Stimulated activated CD4-positive, alpha-beta T cell treated with anti-CD3 and anti-CD28 coated beads, Interleukin-12 subunit alpha, Interleukin-12 subunit beta, amount 100 ng/mL, for 4 hours (primary cell): Measurements from ENCODE around the gene TPSG1.
"Not testable (repeated sequence)": the region's sequence is repeated elsewhere in the genome, so short reads cannot be mapped to it uniquely, and the experiment has no call there.

Source experiments
- DNase-seq: peaks from one replicate; pipeline ENCODE4 v3.0.0-alpha.2; 2020

Gene TPSG1

DNA sequence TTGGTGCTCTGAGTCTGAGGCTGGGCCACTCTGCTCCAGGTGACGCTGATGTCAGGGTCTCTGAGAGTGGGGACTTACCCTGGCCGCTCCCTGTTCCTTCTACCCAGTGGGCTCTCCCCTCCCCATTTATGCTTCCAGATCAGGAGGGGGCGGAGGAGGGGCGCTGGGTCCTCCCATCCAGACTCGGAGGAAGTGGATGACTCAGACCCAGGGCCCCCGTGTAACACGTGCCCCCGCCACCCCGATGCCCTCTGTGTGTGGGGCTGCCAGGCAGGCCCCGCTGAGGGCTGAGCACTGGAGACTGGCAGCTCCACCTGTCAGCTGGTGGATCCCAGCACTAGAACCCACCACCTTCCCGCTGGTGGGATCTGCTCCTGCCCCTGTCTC is 5.0 kb upstream of the TPSG1 start, which contains the start of gene TPSB2:
Gene TPSB2, minus strand, starts transcription at position 101 of the 387 bp plus-strand sequence. CDS start 233 bp downstream, outside the sequence.
- not testable (repeated sequence) for DNase-seq

DNA sequence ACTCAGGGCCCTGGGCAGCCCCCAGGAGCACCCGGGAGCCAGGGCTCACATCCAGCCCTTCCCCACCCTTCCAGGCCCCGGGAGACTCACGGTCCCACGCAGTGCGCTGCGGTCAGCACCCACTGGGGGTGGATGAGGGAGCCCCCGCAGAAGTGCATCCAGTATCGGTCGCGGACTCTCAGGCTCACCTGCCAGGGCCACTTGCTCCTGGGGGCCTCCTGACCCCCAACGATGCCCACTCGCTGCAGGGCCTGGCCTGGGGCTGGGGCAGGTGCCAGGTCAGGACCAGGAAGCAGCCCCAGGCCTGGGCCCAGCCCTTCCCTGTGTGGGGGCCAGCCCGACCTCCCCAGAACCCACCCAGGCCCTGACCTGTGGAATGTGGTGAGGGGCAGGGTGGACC is 4.4 kb upstream of the TPSG1 start:
- not testable (repeated sequence) for DNase-seq

DNA sequence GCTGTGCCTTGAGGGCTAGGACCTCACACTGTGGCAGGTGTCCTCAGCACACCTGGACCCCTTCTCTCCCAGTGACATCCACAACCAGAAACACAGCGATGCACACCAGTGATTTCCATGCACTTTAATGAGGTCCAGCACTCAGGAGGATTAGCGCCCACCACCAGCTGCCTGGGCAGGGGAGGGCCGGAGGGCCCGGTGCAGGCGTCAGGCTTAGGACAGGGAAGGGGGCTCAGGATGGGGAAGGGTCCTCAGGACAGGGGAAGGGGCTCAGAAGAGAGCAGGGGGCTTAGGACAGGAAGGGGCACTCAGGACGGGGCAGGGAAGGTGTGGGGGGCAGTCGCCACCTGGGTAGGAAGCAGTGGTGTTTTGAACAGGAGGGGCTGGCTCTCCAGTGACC is 3.2 kb upstream of the TPSG1 start:
- DNase-seq = not testable (repeated sequence)

DNA sequence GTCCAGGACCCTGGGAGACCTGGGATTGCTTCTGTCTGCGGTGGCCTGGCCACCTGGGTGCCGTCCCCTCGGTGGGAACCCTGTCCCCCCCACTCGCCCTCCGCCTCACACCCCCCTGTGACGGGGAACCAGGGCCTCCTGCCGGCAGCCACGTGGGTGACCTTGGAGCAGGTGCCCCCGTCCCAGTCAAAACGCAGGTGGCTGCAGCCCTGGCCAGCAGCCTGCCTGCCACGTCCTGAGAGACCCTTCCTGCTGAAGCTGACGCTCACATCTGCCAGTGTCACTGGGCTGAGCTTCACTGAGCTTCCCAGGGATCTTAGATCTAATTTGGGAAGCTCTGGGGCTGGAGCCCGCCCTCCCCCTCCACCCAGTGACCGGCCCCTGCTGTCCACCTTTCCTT is 1.6 kb upstream of the TPSG1 start:
- DNase-seq = not testable (repeated sequence)

DNA sequence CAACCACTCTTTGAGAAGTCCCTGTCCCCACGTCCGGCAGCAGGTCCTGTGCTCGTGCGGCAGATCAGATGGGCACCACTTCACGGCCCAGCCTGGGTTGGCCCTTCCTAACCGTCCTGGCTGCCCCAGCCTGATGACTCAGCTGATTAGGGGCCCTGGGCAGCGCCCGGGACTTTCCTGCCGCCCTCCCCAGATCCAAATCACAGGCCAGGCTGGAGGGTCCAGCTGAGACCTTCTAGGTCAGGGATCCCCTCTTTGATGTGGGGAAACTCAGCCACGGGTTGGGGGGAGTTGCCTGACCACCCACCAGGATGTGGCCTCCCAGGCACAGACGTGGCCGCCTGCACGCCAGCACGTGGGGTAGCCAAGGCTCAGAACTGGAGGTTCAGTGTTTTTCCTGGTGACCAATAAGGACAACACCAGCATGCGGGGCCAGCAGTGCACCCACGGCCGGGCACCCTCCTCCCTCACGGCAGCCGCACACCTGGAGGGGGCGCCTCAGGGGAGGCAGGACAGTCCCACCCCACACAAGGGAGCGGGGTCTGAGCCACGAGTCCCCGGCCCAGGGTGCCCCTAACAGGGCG is 752 bp upstream of the TPSG1 start:
- DNase-seq = not testable (repeated sequence)

DNA sequence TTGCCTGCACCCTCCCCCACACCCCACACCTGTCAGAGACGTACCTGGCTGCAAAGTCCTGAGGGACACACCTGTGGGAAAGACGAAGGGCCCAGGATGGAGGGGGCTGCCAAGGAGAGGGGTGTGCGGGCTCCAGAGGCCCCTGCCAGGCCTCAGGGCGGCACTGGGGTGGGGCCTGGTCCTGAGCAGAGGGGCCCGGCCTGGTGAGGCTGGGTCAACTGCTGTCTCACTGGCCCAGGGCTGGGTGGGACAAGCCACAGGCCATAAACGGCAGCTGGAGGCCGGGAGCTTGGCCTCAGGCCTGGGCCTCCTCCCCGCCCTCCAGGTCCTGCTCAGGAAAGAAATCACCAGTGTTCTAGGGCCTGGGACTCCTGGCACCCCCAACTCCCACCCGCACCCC is 510 bp downstream of the TPSG1 start:
- no peak for DNase-seq

DNA sequence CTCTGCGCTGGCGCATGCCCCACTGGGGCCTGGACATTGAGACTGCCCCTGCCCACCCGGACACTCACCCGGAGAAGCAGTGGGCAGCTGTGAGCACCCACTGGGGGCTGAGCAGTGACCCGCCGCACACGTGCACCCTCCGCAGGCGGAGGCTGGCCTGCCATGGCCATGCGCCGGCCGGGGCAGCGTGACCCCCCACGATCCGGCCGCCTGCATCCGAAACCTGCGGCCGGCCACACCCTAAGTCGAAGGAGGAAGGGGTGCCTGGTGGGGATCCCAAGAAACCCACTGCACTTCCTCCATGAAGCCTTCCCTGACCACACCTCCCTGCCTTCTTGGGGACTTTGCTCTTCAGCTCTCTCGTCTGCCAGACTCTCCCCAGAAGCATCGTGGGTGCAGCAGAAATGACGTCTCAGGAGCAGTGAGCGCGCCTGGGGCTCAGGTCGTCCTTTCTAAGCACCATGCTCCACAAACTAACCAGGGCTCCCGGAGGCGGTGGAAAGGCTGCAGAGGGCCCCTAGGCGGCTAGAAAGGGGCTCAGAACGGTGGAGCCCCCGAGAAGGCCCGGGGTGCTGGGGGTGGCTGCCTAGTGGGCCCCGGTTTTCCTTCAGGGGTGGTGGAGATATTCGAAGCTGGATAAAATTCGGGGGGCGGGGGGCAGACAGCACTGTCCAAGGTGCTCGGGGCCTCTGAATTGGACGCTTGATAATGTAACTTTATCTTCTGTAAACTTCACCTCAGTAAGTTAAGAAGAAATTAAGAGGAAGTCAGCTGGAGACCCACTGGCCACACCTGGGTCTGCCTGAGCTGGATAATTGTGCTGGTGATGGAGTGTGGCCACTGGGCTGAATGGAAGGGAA is 1.5 kb downstream of the TPSG1 start:
- no peak for DNase-seq

DNA sequence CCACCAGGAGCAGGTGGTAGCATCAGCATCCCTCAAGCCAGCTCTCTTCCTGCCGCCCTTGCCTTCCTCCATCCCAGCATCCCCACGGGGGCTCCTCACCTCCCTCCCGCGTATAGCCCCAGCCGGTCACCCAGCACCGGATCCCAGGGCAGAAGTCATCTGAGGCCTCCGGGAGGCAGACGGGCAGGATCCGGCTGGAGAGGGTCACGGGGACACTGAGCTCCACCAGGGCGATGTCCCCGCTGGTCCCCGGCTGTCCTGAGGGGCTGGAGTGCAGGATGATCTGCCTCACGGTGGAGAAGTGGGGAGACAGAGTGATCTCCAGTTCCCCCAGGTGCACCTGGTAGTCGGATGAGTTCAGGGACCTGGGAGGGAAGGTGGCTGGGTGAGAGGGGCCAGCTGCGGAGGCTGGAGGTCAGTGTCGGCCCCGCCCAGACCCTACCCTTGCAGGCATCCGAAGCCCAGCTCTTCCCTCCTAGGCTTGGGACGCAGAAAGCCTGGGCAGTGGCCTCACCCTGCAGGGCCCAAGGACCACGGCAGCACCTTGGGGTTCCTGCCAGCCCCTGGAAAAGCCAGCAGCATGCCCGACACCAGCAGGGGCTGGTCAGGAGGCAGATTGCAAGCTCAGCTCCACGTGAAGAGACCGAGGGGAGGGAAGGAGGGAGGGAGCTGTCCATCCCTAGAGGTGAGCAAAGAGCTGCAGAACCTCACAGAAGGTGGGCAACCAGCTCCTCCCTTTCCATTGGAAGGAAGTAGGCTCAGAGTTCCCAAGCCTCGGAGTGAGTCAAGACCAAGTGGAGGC is 2.3 kb downstream of the TPSG1 start:
- no peak for DNase-seq

DNA sequence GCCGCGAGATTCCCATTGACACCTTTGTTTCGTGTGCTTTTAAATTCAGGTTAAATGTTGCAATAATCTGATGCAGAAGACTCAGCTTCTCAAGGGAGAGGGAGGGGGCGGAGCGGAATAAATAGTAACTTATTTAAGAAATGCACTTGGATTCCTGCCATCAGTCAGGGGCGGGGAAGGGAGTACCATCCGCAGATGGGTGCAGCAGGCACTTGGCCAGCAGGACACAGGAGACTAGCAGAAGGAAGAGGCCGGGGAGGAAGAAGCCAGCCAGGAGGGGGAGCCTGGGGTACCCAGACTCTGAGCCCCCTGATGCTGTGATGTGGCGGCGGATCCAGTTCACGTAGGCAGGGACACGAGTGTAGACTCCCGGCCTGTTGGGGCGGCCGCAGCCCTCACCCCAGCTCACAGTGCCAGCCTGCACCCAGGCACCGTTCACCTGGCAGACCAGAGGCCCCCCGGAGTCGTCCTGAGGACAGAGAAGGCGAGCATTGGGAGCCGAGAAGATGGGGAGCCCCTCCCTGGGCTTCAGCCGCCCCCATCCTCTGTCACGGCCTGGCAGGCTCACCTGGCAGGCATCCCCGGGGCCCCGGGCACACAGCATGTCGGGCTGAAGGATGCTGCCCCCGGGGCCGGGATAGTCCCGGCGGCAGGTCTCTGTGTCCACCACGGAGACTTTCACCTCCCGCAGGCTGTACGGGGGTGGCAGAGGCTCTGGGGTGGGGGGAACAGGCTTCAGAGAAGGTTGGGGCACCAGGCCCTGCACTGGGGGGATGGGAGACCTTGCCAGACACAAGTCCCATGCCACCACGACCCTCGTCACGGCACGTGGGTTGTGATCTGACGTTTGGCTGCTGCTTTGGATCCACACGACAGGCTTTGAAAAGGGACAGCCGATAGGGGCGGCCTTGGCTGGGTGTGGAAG is 3.2 kb downstream of the TPSG1 start:
- DNase-seq = no peak

DNA sequence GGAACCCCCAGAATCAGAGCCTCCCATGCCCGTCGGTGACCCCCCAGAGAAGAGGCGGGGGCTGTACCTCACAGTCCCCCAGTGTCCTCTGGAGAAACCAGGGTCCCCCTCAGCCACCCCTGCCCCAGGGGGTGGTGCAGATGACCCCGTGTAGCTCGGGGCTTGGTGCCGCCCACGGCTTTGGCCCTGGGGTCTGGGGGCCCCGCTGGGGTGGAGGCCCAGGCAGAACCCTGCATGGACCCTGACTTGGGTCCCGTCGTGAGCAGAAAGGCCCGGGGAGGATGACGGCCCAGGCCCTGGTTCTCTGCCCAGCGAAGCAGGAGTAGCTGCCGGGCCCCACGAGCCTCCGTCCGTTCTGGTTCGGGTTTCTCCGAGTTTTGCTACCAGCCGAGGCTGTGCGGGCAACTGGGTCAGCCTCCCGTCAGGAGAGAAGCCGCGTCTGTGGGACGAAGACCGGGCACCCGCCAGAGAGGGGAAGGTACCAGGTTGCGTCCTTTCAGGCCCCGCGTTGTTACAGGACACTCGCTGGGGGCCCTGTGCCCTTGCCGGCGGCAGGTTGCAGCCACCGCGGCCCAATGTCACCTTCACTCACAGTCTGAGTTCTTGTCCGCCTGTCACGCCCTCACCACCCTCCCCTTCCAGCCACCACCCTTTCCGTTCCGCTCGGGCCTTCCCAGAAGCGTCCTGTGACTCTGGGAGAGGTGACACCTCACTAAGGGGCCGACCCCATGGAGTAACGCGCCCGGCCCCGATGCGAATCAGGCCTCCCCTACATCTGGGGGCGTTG is 4.0 kb downstream of the TPSG1 start:
- DNase-seq = no peak

DNA sequence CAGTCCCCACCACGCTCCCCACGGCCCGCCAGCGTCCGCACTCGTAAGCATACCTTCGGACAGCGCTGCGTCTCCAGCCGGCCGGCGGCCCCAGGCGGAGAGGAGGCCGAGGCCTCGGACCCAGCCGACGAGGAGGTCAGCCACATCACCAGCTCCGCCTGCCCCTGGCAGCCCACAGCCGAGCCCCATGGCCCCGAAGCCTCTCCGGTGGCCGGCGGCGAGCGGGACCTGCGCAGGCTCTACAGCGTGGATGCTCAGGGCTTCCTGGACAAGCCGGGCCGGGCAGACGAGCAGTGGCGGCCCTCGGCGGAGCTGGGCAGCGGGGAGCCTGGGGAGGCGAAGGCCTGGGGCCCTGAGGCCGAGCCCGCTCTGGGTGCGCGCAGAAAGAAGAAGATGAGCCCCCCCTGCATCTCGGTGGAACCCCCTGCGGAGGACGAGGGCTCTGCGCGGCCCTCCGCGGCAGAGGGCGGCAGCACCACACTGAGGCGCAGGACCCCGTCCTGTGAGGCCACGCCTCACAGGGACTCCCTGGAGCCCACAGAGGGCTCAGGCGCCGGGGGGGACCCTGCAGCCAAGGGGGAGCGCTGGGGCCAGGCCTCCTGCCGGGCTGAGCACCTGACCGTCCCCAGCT is 4.9 kb downstream of the TPSG1 start:
- DNase-seq = no peak

DNA sequence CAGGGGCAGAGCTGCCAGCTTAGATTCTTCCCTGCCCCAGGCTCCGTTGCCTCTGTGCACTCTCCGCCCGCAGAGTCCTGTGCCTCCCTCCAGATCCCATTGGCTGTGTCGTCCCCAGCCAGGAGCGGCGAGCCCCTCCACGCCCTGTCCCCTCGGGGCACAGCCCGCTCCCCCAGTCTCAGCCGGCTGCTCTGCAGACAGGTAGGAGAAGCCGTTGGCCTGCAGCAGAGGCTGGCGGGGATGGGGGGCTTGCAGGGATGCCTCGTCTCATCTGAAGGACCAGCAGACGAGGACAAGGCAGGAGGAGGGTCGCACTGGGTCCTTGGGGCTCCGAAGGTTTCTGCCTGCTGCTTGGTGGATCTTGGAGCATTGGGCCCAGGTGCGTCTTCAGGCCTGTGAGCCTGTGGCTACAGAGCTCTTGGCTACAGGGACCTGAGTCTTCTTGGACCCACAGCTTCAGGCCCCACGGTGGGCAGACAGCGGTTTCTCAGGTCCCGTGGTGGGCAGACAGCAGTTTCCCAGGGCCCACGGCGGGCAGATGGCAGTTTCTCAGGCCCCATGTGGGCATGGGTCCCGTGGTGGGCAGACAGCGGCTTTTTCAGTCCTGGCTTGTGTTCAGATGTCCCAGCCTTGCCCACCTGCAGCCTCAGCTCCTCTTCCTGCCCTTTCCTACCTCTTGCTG is 6.0 kb downstream of the TPSG1 start:
- DNase-seq = no peak

DNA sequence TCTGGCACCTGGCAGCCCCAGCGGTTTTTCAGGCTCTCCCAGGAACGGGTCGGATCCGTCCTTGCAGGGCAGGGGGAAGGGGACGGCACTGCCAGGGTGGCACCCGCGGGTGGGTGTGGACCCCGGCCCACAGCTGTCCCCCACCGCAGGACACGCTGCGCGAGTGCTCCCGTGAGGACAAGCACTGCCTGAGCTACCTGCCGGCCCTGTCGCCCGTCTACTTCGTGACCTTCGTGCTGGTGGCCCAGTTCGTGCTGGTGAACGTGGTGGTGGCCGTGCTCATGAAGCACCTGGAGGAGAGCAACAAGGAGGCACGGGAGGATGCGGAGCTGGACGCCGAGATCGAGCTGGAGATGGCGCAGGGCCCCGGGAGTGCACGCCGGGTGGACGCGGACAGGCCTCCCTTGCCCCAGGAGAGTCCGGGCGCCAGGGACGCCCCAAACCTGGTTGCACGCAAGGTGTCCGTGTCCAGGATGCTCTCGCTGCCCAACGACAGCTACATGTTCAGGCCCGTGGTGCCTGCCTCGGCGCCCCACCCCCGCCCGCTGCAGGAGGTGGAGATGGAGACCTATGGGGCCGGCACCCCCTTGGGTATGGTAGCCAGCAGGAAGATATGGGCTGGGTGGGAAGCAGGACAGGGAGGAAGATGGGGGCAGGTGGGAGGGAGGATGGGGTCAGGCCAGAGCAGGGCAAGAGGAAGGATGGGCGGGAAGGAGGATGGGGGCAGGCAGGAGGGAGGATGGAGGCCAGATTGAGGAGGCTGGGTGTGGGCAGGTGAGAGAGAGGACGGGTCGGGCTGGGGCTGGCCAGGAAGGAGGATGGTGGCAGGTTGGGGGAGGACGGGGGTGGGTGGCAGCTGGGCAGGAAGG is 6.8 kb downstream of the TPSG1 start:
- DNase-seq = no peak

DNA sequence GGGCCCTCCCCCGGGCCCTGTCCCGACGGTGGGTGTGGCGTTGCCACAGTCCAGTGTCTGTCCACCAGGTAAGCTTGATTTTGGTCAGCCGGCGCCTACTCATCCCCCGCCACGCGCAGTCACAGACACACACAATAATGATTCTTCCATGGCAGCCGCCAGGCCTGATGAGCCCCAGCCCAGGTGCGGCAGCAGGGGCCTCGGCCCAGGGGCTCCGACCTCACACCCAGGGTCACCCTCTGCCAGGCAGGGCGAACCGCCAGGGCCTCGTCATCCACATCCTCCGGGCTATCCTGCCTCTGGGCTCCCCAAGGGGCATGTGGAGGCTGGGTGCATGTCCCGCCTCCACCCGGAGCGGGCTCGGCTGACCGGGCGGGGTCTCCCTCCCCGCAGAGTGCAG is 7.5 kb downstream of the TPSG1 start:
- DNase-seq = no peak

DNA sequence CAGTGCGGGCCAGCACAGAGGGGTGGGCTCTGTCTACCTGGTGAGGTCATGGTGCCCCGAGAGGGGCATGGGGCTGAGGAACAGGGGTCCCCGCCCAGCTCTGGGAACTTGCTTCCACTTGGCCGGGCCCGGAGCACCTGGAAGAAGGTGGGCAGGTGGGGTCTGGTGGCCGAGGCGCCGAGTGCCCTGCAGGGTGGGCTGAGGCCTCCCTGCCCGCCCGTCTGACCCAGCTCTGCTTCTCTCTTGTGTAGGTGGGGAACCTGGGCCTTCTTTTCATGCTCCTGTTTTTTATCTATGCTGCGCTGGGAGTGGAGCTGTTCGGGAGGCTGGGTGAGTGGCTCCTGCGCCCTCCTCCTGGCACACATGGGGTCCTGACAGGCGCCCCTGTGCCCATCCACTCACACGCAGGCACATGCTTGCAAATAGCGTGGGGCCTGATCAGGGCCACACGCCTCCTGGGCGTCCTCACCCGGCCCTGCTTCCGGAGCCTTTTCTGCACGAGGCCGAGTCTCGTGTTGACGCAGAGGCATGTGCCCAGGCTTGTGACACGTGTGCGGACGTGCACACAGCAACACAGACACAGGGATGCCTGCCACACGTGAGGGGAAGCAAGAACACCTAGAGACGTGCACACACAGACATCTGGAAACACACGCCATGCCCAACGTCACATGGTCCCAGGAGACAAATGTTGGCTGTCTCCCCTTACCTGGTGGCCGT is 8.2 kb downstream of the TPSG1 start:
- no peak for DNase-seq

DNA sequence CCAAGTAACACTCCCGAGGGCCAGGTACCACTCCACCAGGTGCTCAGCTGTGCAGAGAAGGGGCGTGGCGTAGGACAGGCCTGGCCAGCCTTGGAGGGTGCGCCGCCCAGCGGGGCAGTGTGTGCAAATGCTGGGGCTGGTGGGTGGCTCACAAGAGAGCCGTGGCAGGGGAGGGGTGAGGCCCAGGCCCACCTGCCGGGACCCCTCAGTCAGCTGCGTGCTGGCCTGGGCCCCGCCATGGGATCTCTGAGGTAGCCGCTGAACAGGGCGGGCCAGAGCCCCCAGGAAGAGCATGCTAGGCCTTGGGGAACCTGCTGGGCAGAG is 8.8 kb downstream of the TPSG1 start:
- DNase-seq = no peak

DNA sequence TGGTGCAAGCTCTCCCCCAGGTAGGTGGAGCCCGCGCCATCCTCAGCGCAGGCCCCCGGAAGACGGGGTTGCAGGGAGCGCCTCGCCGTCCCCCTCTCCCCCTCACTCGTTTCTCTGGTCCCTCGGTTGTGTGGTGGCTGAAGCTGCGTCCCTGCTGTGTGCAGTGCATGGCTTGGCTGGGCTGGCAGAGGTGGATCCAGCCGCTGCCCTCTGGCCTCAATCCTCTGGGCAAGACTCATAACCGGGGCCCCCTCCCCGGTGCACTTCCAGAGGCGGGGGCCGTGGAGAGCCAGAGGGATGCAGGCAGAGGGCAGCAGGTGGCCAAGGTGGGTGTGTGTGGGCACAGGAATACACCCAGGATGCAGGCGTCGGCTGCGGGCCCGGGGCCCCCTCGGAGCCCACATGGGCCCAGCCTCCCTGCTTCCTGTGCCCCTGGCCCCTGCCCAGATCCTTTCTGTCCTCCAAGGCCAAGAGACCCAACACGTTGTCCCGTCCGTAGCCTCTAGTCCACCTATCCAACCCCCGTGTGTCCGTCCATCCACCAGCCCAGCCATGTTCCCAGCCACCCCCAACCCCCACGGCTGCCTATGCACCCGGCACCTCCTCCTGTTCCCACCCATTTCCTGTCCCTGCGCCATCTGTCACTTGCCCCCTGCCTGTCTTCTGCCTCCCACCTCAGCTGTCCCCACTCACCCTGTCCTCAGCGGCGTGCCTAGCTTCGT is 9.3 kb downstream of the TPSG1 start:
- no peak for DNase-seq

DNA sequence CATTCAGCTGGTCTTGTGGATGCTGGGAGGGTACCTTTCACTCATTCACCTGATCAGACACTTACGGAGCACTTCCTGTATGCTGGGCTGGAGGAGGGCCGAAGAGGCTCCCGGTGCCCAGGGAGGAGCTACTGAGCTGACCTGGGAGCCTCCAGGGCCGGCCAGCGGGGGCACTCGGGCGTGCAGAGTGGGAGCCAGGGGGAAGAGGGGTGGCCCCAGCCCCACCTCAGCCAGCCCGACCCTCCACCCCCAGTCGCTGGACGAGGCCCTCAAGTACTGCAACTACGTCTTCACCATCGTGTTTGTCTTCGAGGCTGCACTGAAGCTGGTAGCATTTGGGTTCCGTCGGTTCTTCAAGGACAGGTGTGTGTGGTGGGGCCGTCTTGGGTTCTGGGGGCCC is 10.3 kb downstream of the TPSG1 start:
- DNase-seq = no peak
